Cardiac muscle cell (in vitro differentiated cells and primary cell): Measurements from ENCODE around the gene SECISBP2. TPM values are rescaled to one million over a fixed set of nuclear protein-coding genes. Genes with fewer than 3 reads are reported as not detected.

Experiments
- DNase-seq, 2 donors: peaks; one replicate each; pipeline versions ENCODE4 v3.0.0 to v3.0.0-alpha.2; 2010 to 2017; ENCODE audit warnings: low read depth in 1 of 2, low spot score in 1 of 2
- H3K27ac ChIP-seq: fragments of 200-600 bp; sonication (generic); 2 replicates; pipeline ENCODE4 v1.5.1; 2016
- H3K27me3 ChIP-seq: fragments of 200-600 bp; sonication (generic); 2 replicates; pipeline ENCODE4 v1.6.0; 2016; ENCODE audit warnings: control low read depth
- H3K36me3 ChIP-seq: fragments of 200-600 bp; sonication (generic); 2 replicates; pipeline ENCODE4 v1.5.1; 2016; ENCODE audit warnings: control low read depth
- H3K4me1 ChIP-seq: fragments of 200-600 bp; sonication (generic); 2 replicates; pipeline ENCODE4 v1.8.1; 2017; ENCODE audit warnings: low read depth, mild to moderate bottlenecking, mixed run types
- H3K4me3 ChIP-seq: fragments of 200-600 bp; sonication (generic); 2 replicates; pipeline ENCODE4 v1.5.1; 2016; ENCODE audit warnings: mild to moderate bottlenecking
- H3K9me3 ChIP-seq: fragments of 200-600 bp; sonication (generic); 2 replicates; pipeline ENCODE4 v1.5.1; 2017; ENCODE audit warnings: low read depth, mild to moderate bottlenecking, control low read depth
- CTCF ChIP-seq: IDR thresholded peaks from 2 replicates; pipeline ENCODE4 v1.5.1; 2012; ENCODE audit warnings: low read depth, mild to moderate bottlenecking, low read length
- polyA plus RNA-seq: library from polyadenylated mRNA; unstranded; fragments of >200 nt; fragmentation: Nextera tagmentation; extraction: Ambion mirVana; gene quantifications from 2 replicates; pipeline ENCODE4 v1.2.1, GENCODE V29; 2016
- total RNA-seq: library from RNA; depleted of rRNA; stranded (reverse); fragments of >200 nt; gene quantifications from 2 replicates; pipeline ENCODE4 v1.2.3, GENCODE V29; 2016

The SECISBP2 gene
- total and polyA plus RNA-seq, 2 experiments from 2014 or later: 20.4 to 20.5 TPM

- Histone ChIP-seq H3K27me3 (no peaks in the 10 kb centered on the region), H3K9me3 (no peaks in the 10 kb centered on the region), H3K4me3 (no peak overlapping the region), H3K4me1 (peaks cover 17% of the 10 kb centered on the region), H3K36me3 (no peaks in the 10 kb centered on the region), H3K27ac (peak overlapping the region; percentile 99)
- TF ChIP-seq CTCF: no peak
- no peak for DNase-seq
Measured at GRCh38 chr9:89309166-89309565, 9.1 kb upstream of the SECISBP2 start.

- H3K4me3 ChIP-seq: peak overlapping the region; percentile 55
- peaks cover 19% of the 10 kb centered on the region for H3K4me1 ChIP-seq
- H3K27me3 ChIP-seq: no peaks in the 10 kb centered on the region
- peak overlapping the region; percentile 99 for H3K27ac ChIP-seq
- no peak for TF ChIP-seq CTCF
- no peaks in the 10 kb centered on the region for H3K36me3 ChIP-seq
- peak in 1 of 2 donors; percentile 38 for DNase-seq
- no peaks in the 10 kb centered on the region for H3K9me3 ChIP-seq
Measured at GRCh38 chr9:89309608-89310474, 8.5 kb upstream of the SECISBP2 start.

DNA sequence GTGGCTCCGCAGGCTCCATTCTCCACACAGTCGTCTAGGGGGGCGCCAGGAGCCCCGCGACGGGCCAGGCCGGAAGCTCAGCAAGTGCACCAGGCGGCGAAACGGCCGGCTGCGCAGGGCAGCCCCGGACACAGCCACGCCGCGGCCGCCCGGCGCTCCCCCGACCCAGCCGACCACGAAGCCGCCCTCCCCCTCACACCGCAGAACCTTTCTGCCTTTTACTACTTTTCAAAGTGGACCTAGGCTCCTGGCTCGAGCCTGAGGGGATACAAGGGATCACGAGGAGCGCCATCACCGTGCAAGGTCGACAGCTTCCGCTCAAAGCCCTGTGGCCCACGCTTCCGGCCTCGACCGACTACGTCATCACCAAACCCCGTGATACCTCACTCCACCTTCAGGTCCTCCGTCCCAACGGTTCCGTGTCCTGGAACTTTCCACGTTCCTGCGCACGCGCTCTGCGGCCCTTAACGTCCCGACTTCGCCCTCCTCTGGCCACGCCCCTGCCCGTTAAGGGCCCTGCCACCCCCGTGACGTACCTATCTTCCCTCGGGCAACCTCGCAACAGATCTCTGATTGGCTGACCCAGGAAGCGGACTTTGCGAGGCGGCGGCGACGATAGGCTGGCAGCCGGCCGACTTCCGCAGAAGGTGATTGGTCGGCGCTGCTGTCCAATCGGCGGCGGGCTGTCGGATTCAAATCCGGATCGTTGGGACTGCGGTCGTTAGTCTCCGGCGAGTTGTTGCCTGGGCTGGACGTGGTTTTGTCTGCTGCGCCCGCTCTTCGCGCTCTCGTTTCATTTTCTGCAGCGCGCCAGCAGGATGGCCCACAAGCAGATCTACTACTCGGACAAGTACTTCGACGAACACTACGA, 7.6 kb upstream of the SECISBP2 start, which contains the start of gene CKS2:
Gene CKS2 (plus strand): TSS at position 721 of the 871 bp plus-strand sequence. CDS start 98 bp downstream, at position 819.
- no peaks in the 10 kb centered on the region for H3K27me3 ChIP-seq
- H3K27ac ChIP-seq: peak within 1 kb of the TSS; percentile 99
- H3K36me3 ChIP-seq: peaks cover 2% of the 10 kb centered on the region
- peak; percentile 100 for DNase-seq
- no peaks in the 10 kb centered on the region for H3K9me3 ChIP-seq
- peak within 1 kb of the TSS; percentile 84 for H3K4me3 ChIP-seq
- no peak for TF ChIP-seq CTCF
- H3K4me1 ChIP-seq: peaks cover 19% of the 10 kb centered on the region

DNA sequence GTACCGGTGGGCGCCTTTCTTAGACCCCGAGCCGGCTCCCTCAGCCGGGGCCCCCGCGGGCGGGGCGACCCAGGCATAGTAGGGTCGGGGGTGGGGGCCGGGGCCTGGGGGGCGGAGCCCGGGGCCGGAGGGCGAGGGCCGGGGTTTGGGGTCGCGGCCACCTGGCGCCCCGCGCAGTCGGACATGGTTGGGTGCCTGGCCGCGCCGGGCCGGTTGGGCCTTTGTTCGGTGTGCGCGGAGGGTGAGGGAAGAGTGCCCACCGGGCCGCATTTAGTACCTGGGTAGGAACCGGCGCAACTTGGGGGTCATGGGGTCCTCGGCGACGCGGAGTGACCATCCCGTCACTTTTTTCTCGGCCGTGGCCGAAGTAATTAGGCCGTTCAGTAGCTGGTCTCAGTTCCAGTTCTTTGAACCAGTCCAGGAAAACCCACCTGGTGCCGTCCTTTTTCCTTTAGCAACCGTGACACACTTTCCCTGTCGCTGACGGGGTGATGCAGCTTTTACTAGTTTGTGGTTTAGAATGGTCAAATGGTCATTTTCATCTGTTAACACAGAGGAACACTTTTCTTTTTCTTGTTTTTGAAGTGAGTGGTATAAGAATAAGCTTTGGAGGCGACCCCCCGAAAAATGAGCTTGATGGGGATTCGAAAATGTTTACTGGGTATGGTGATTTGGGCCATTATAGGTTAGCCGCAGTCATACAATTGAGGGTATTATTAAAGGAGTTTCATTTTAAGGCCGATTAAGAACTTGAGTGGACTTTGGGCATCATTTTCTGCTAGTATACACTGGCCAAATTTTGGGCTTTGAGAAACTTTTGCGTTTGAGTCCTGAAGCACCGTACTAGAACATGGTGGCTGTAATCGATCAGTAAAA, 6.7 kb upstream of the SECISBP2 start:
- H3K27me3 ChIP-seq: no peaks in the 10 kb centered on the region
- peaks cover 11% of the 10 kb centered on the region for H3K36me3 ChIP-seq
- peak overlapping the region; percentile 84 for H3K4me3 ChIP-seq
- peaks cover 19% of the 10 kb centered on the region for H3K4me1 ChIP-seq
- TF ChIP-seq CTCF: no peak
- peak overlapping the region; percentile 97 for H3K27ac ChIP-seq
- peak in 1 of 2 donors; percentile 24 for DNase-seq
- H3K9me3 ChIP-seq: no peaks in the 10 kb centered on the region

GRCh38 chr9:89312222-89312571, 6.1 kb upstream of the SECISBP2 start:
- Histone ChIP-seq H3K4me3 (peak overlapping the region; percentile 84), H3K27ac (peak overlapping the region; percentile 97), H3K4me1 (peaks cover 19% of the 10 kb centered on the region), H3K27me3 (no peaks in the 10 kb centered on the region), H3K36me3 (peaks cover 17% of the 10 kb centered on the region), H3K9me3 (no peaks in the 10 kb centered on the region)
- DNase-seq: peak; percentile 21
- TF ChIP-seq CTCF: no peak
